Neural crest cell (in vitro differentiated cells): ENCODE measurements around the gene RAMP3. TPM values are rescaled to one million over a fixed set of nuclear protein-coding genes. Genes with fewer than 3 reads are reported as not detected.

Experiments
- DNase-seq: peaks from one replicate; pipeline ENCODE4 v3.0.0; 2021; ENCODE audit warnings: low read depth, mixed read lengths, low spot score
- H3K27ac Mint-ChIP-seq: one replicate; pipeline ENCODE4 v1.8.0; 2021; ENCODE audit warnings: mild to moderate bottlenecking, mixed read lengths; ENCODE audit not compliant: unreplicated experiment
- H3K27me3 Mint-ChIP-seq: 2 replicates; pipeline ENCODE4 v1.8.0; 2021; ENCODE audit warnings: low read depth, mild to moderate bottlenecking, mixed read lengths
- H3K36me3 Mint-ChIP-seq: 2 replicates; pipeline ENCODE4 v1.8.0; 2021; ENCODE audit warnings: low read depth, mild to moderate bottlenecking, mixed read lengths
- H3K4me1 Mint-ChIP-seq: 2 replicates; pipeline ENCODE4 v1.8.0; 2021; ENCODE audit warnings: mixed read lengths
- H3K4me3 Mint-ChIP-seq: one replicate; pipeline ENCODE4 v1.8.0; 2021; ENCODE audit warnings: mild to moderate bottlenecking, mixed read lengths
- H3K9me3 Mint-ChIP-seq: 2 replicates; pipeline ENCODE4 v1.8.0; 2021; ENCODE audit warnings: mixed read lengths
- total RNA-seq: library from RNA; stranded (reverse); gene quantifications from 2 replicates; pipeline ENCODE4 v1.2.1, GENCODE V29; 2021
- TF ChIP-seq, protein P1 (sequence below): fragments of 200-600 bp; sonication (generic); conservative IDR thresholded peaks from 2 replicates; pipeline ENCODE4 v1.5.0; 2021; ENCODE audit warnings: antibody characterized with exemption, mild to moderate bottlenecking

Gene RAMP3
- total RNA-seq, 1 donor from 2014 or later = not detected

DNA sequence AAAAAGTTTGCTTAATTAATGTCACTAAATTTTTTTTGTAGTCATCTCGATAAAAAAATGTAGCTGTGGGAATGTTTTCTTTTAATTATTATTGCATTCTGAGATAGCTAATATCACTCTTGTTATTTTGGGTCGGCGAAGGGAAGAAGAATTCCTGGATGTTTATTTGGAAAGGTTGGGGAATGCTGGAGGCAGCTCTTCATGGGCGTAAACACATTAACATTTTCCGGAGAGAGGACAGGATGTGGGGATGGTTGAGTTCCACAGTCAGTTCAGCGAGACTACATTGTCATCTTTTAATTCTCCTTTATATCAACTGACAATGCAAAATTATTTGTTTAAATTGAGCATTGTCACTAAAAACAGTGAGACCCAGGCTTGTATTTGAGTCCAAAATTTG, 72.5 kb downstream of the RAMP3 start:
- TF ChIP-seq, protein P1, sequence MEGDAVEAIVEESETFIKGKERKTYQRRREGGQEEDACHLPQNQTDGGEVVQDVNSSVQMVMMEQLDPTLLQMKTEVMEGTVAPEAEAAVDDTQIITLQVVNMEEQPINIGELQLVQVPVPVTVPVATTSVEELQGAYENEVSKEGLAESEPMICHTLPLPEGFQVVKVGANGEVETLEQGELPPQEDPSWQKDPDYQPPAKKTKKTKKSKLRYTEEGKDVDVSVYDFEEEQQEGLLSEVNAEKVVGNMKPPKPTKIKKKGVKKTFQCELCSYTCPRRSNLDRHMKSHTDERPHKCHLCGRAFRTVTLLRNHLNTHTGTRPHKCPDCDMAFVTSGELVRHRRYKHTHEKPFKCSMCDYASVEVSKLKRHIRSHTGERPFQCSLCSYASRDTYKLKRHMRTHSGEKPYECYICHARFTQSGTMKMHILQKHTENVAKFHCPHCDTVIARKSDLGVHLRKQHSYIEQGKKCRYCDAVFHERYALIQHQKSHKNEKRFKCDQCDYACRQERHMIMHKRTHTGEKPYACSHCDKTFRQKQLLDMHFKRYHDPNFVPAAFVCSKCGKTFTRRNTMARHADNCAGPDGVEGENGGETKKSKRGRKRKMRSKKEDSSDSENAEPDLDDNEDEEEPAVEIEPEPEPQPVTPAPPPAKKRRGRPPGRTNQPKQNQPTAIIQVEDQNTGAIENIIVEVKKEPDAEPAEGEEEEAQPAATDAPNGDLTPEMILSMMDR = no peak
- H3K27ac Mint-ChIP-seq = no peak overlapping the region
- H3K36me3 Mint-ChIP-seq = no peaks in the 10 kb centered on the region
- H3K27me3 Mint-ChIP-seq = peaks cover 24% of the 10 kb centered on the region
- H3K4me3 Mint-ChIP-seq = no peak overlapping the region
- H3K4me1 Mint-ChIP-seq = no peaks in the 10 kb centered on the region
- no peak for DNase-seq
- no peaks in the 10 kb centered on the region for H3K9me3 Mint-ChIP-seq

DNA sequence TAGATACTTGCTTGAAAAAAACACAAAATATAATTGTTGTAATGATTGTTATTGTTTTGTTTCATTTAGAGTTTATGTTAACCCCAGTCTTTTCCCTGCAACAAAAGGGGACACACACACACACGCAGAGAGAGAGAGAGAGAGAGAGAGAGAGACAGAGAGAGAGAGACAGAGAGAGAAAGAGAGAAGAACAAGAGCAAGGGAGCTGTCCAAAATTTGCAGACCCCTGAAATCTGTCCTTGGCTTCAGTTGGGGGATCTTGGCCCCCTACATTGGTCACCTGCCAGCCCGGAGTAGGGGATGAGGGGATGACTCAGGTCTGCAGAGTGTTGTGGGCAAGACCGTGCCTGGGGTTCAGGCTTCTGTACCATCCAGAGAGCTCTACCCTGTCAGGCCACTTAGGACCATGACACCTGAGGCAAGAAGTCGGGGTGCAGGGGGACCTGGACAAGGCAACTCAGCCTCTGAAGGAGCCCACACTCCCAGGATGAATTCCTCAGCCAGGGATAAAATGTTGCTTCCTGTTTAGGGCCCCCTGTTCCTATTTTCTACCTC, 73.1 kb downstream of the RAMP3 start:
- Mint-ChIP-seq H3K27ac (no peak overlapping the region), H3K36me3 (no peaks in the 10 kb centered on the region), H3K4me3 (no peak overlapping the region), H3K9me3 (no peaks in the 10 kb centered on the region), H3K27me3 (peaks cover 24% of the 10 kb centered on the region), H3K4me1 (no peaks in the 10 kb centered on the region)
- no peak for DNase-seq
- TF ChIP-seq, protein P1 = no peak

DNA sequence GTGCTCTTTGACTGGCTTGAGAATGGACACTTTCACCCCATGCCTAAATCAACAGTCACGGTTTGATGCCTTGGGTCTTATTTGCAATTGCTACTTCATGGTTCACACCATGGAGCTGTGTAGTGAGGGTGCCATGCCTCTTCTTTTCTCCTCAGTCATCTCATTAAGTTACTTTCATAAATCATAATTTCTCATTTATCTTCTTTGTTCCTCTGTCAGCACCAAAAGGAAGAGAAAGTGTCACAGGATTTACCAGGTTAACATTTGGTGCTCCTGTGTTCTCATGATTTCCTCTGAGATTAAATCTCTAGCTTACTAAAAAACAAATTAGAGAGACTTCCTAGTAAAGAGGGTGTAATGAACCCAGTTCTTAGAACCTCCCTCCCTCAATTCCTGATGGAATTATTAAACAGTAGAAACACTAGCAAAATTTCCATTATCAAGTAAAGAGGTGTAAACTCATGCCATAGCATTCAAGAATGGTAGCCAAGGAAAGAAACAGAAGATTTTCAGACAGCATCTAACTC, 75.7 kb downstream of the RAMP3 start:
- Mint-ChIP-seq H3K4me3 (no peak overlapping the region), H3K9me3 (no peaks in the 10 kb centered on the region), H3K4me1 (no peaks in the 10 kb centered on the region), H3K36me3 (no peaks in the 10 kb centered on the region), H3K27ac (no peak overlapping the region), H3K27me3 (peaks cover 19% of the 10 kb centered on the region)
- TF ChIP-seq, protein P1 = no peak
- no peak for DNase-seq

Other genes with a start within 250 kb of the RAMP3 start
- gene MYO1G, start 178.8 kb upstream of the RAMP3 start, total RNA-seq = 0.49 and 0.64 TPM in 2 replicates
- 35.7 and 39.0 TPM in 2 replicates for gene CCM2, start 157.6 kb upstream of the RAMP3 start, total RNA-seq
- gene NACAD, start 68.8 kb upstream of the RAMP3 start, total RNA-seq = 7.2 and 9.7 TPM in 2 replicates
- 104 and 109 TPM in 2 replicates for gene TBRG4, start 46.1 kb upstream of the RAMP3 start, total RNA-seq